Upper lobe of left lung (tissue), 4 donors: ENCODE results near the gene PHF2.

ENCODE experiments used
- CTCF ChIP-seq, 6 experiments: fragments of 450-650 bp in 4 of 6; fragments of 200-600 bp in 2 of 6; sonication (generic) in 2 of 6; IDR thresholded peaks; one replicate each; pipeline ENCODE4 v1.5.1; 2016 to 2019; ENCODE audit warnings: antibody characterized with exemption in 6 of 6
- EP300 ChIP-seq, 4 donors: sonication (generic); formaldehyde crosslinking; IDR thresholded peaks; one replicate each; pipeline ENCODE4 v1.5.1; 2017; ENCODE audit warnings: antibody characterized with exemption in 4 of 4, control low read depth in 2 of 4
- POLR2A ChIP-seq, 4 donors: fragments of 450-650 bp; IDR thresholded peaks; one replicate each; pipeline ENCODE4 v1.5.1; 2016 to 2017; ENCODE audit warnings: antibody characterized with exemption in 4 of 4, mild to moderate bottlenecking in 2 of 4
- POLR2AphosphoS5 ChIP-seq, 2 donors: sonication (generic); formaldehyde crosslinking; IDR thresholded peaks; one replicate each; pipeline ENCODE4 v1.5.1; 2017; ENCODE audit warnings: antibody characterized with exemption in 2 of 2

GRCh38 chr9:93619272-93619775 lies 42.9 kb downstream of the PHF2 start:
- TF ChIP-seq CTCF (IDR thresholded peaks at IDR 0.05) (no peak), POLR2A (IDR thresholded peaks at IDR 0.05) (no peak), POLR2AphosphoS5 (IDR thresholded peaks at IDR 0.05) (no peak), EP300 (IDR thresholded peaks at IDR 0.05) (no peak)
